HL-60 (cell line): ENCODE results near the gene NRP1.

ENCODE experiments used
- DNase-seq, 2 experiments: peaks; one replicate each; pipeline ENCODE4 v3.0.0-alpha.2; 2010 to 2020; ENCODE audit warnings: low read depth in 1 of 2, low spot score in 1 of 2
- H3K27ac ChIP-seq: fragments of 250-450 bp; sonication (Bioruptor Pico); replicated peaks from 2 replicates; pipeline ENCODE4 v1.5.1; 2020; ENCODE audit warnings: mild to moderate bottlenecking, moderate library complexity
- H3K27me3 ChIP-seq: fragments of 250-450 bp; sonication (Bioruptor Pico); 2 replicates; pipeline ENCODE4 v1.5.1; 2021; ENCODE audit warnings: mild to moderate bottlenecking, moderate library complexity; ENCODE audit not compliant: insufficient read depth, poor library complexity, severe bottlenecking
- H3K4me3 ChIP-seq: replicated peaks from 2 replicates; pipeline ENCODE4 v1.5.1; 2011; ENCODE audit warnings: mild to moderate bottlenecking, control low read depth, low read length; ENCODE audit not compliant: insufficient read depth
- GABPA ChIP-seq: IDR thresholded peaks from 2 replicates; pipeline ENCODE4 v1.6.1; 2012; ENCODE audit warnings: low read depth
- POLR2AphosphoS5 ChIP-seq: IDR thresholded peaks from 2 replicates; pipeline ENCODE4 v1.6.1; 2012; ENCODE audit warnings: low read depth
- SPI1 ChIP-seq: IDR thresholded peaks from 2 replicates; pipeline ENCODE4 v1.6.1; 2012; ENCODE audit warnings: low read depth, mild to moderate bottlenecking, borderline replicate concordance
- TF ChIP-seq, protein P1 (sequence below): IDR thresholded peaks from one replicate; pipeline ENCODE4 v1.5.1; 2011; ENCODE audit warnings: low read length, control low read depth, inconsistent platforms; ENCODE audit not compliant: insufficient read depth
- TF ChIP-seq, protein P2 (sequence below): IDR thresholded peaks from 2 replicates; pipeline ENCODE4 v1.6.1; 2012; ENCODE audit warnings: low read depth; ENCODE audit not compliant: insufficient replicate concordance

NRP1 gene

GRCh38 chr10:33329178-33329577, 5.3 kb downstream of the NRP1 start:
- DNase-seq = no peak
- Histone ChIP-seq H3K4me3 (no peak overlapping the region), H3K27me3 (peaks cover 7% of the 10 kb centered on the region), H3K27ac (no peak overlapping the region)
- TF ChIP-seq SPI1 (no peak), POLR2AphosphoS5 (no peak), GABPA (no peak)
- TF ChIP-seq, protein P1, sequence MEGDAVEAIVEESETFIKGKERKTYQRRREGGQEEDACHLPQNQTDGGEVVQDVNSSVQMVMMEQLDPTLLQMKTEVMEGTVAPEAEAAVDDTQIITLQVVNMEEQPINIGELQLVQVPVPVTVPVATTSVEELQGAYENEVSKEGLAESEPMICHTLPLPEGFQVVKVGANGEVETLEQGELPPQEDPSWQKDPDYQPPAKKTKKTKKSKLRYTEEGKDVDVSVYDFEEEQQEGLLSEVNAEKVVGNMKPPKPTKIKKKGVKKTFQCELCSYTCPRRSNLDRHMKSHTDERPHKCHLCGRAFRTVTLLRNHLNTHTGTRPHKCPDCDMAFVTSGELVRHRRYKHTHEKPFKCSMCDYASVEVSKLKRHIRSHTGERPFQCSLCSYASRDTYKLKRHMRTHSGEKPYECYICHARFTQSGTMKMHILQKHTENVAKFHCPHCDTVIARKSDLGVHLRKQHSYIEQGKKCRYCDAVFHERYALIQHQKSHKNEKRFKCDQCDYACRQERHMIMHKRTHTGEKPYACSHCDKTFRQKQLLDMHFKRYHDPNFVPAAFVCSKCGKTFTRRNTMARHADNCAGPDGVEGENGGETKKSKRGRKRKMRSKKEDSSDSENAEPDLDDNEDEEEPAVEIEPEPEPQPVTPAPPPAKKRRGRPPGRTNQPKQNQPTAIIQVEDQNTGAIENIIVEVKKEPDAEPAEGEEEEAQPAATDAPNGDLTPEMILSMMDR = no peak
- TF ChIP-seq, protein P2, sequence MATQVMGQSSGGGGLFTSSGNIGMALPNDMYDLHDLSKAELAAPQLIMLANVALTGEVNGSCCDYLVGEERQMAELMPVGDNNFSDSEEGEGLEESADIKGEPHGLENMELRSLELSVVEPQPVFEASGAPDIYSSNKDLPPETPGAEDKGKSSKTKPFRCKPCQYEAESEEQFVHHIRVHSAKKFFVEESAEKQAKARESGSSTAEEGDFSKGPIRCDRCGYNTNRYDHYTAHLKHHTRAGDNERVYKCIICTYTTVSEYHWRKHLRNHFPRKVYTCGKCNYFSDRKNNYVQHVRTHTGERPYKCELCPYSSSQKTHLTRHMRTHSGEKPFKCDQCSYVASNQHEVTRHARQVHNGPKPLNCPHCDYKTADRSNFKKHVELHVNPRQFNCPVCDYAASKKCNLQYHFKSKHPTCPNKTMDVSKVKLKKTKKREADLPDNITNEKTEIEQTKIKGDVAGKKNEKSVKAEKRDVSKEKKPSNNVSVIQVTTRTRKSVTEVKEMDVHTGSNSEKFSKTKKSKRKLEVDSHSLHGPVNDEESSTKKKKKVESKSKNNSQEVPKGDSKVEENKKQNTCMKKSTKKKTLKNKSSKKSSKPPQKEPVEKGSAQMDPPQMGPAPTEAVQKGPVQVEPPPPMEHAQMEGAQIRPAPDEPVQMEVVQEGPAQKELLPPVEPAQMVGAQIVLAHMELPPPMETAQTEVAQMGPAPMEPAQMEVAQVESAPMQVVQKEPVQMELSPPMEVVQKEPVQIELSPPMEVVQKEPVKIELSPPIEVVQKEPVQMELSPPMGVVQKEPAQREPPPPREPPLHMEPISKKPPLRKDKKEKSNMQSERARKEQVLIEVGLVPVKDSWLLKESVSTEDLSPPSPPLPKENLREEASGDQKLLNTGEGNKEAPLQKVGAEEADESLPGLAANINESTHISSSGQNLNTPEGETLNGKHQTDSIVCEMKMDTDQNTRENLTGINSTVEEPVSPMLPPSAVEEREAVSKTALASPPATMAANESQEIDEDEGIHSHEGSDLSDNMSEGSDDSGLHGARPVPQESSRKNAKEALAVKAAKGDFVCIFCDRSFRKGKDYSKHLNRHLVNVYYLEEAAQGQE = no peak

GRCh38 chr10:33328253-33328652, 6.2 kb downstream of the NRP1 start:
- no peak for TF ChIP-seq GABPA
- no peak for TF ChIP-seq SPI1
- no peak for TF ChIP-seq POLR2AphosphoS5
- TF ChIP-seq, protein P2 = no peak
- TF ChIP-seq, protein P1 = no peak
- no peak for DNase-seq

DNA sequence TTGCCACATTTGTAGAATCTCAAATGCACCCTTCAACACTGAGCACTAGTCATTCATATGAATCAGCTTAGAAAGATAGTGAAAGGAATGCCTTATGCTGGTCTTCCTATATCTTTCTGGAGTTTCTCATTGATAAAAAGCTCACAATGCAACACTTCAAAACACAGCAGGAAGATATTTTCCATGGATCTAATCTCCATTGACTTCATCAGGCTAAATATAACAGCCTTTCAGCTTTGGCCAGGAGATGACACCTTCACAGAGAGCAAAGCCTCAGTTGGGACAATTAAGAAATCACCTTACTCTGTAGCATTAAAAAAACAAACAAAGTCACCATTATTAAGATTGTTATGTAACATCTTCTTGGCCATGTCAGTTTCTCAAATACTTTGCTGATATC, 6.7 kb downstream of the NRP1 start:
- Histone ChIP-seq H3K27ac (no peak overlapping the region), H3K4me3 (no peak overlapping the region), H3K27me3 (peaks cover 7% of the 10 kb centered on the region)
- DNase-seq = no peak
- no peak for TF ChIP-seq GABPA
- TF ChIP-seq, protein P1 = no peak
- TF ChIP-seq, protein P2 = no peak

More at GRCh38 chr10:33328253-33328652, 6.2 kb downstream of the NRP1 start:
- no peak overlapping the region for H3K27ac ChIP-seq
- peaks cover 7% of the 10 kb centered on the region for H3K27me3 ChIP-seq
- no peak overlapping the region for H3K4me3 ChIP-seq
